GF-D8 (cell line): ENCODE measurements around the gene ATP5F1D.

Experiments
- DNase-seq: peaks from one replicate; lab custom pipeline; 2025; lab: John Stamatoyannopoulos, UW

ATP5F1D gene

GRCh38 chr19:1283207-1283916 lies 41.8 kb downstream of the ATP5F1D start:
- DNase-seq = no peak

GRCh38 chr19:1283917-1284292 lies 42.4 kb downstream of the ATP5F1D start:
- DNase-seq = no peak

- DNase-seq = no peak
Observed at GRCh38 chr19:1284293-1284978, 42.9 kb downstream of the ATP5F1D start.

- no peak for DNase-seq
Observed at GRCh38 chr19:1284979-1285736, 43.6 kb downstream of the ATP5F1D start.

- DNase-seq = no peak
Observed at GRCh38 chr19:1285737-1286360, 44.3 kb downstream of the ATP5F1D start, which contains the start of gene EFNA2. TSS of gene EFNA2 (plus strand) at chr19:1285873. CDS start at chr19:1286169, 296 bp downstream.

- no peak for DNase-seq
Observed at GRCh38 chr19:1286487-1287353, 45.2 kb downstream of the ATP5F1D start.

- no peak for DNase-seq
Observed at GRCh38 chr19:1287354-1288225, 46.0 kb downstream of the ATP5F1D start.

- DNase-seq = no peak
Observed at GRCh38 chr19:1288226-1288612, 46.7 kb downstream of the ATP5F1D start.

- no peak for DNase-seq
Observed at GRCh38 chr19:1288833-1289685, 47.5 kb downstream of the ATP5F1D start.

- DNase-seq = no peak
Observed at GRCh38 chr19:1289686-1290025, 48.1 kb downstream of the ATP5F1D start.

- no peak for DNase-seq
Observed at GRCh38 chr19:1290196-1290702, 48.7 kb downstream of the ATP5F1D start.

- DNase-seq = no peak
Observed at GRCh38 chr19:1290703-1291651, 49.4 kb downstream of the ATP5F1D start.

GRCh38 chr19:1291761-1292418 lies 50.3 kb downstream of the ATP5F1D start:
- DNase-seq = no peak

GRCh38 chr19:1292419-1293151 lies 51.0 kb downstream of the ATP5F1D start:
- no peak for DNase-seq

GRCh38 chr19:1293782-1294604 lies 52.4 kb downstream of the ATP5F1D start:
- no peak for DNase-seq
